Keratinocyte (primary cell): Measurements from ENCODE around the gene SF3B2. TPM values are rescaled to one million over a fixed set of nuclear protein-coding genes. Genes with fewer than 3 reads are reported as not detected.

ENCODE experiments used
- DNase-seq: peaks from one replicate; pipeline ENCODE4 v3.0.0-alpha.2; 2011; ENCODE audit warnings: low read depth, missing footprints, low spot score
- FAIRE-seq: peaks from 2 replicates; lab custom pipeline; 2011; peaks lifted over from hg19 to GRCh38; lab: Jason Lieb, UNC
- H2AFZ ChIP-seq: 2 replicates; pipeline ENCODE4 v1.6.0; 2012; ENCODE audit warnings: low read length, control low read depth, inconsistent platforms; ENCODE audit not compliant: control insufficient read depth
- H3K27ac ChIP-seq: 2 replicates; pipeline ENCODE4 v1.5.1; 2011; ENCODE audit warnings: low read length; ENCODE audit not compliant: control insufficient read depth, insufficient read depth
- H3K27me3 ChIP-seq: 3 replicates; pipeline ENCODE4 v1.6.0; 2011; ENCODE audit warnings: low read length; ENCODE audit not compliant: control insufficient read depth, insufficient read depth; ENCODE audit errors: extremely low read depth
- H3K36me3 ChIP-seq, 2 experiments: 2 replicates in 1 of 2; 3 replicates in 1 of 2; pipeline ENCODE4 v1.5.1; 2011; ENCODE audit warnings: low read length in 2 of 2, mild to moderate bottlenecking in 1 of 2; ENCODE audit not compliant: control insufficient read depth in 2 of 2, insufficient read depth in 2 of 2; ENCODE audit errors: extremely low read depth in 1 of 2
- H3K4me1 ChIP-seq: 3 replicates; pipeline ENCODE4 v1.5.1; 2011; ENCODE audit warnings: low read length; ENCODE audit not compliant: control insufficient read depth, insufficient read depth; ENCODE audit errors: extremely low read depth
- H3K4me2 ChIP-seq: 3 replicates; pipeline ENCODE4 v1.6.0; 2011; ENCODE audit warnings: low read depth, low read length; ENCODE audit not compliant: control insufficient read depth, insufficient read depth; ENCODE audit errors: extremely low read depth
- H3K4me3 ChIP-seq, 3 experiments: fragments of 200-600 bp in 1 of 3; sonication (generic) in 1 of 3; 2 replicates in 2 of 3; 3 replicates in 1 of 3; pipeline ENCODE4 v1.5.1; 2011 to 2016; ENCODE audit warnings: low read length in 3 of 3, mild to moderate bottlenecking in 3 of 3, control low read depth in 2 of 3, inconsistent platforms in 1 of 3, low read depth in 1 of 3, mixed read lengths in 1 of 3, mixed run types in 1 of 3, moderate library complexity in 1 of 3; ENCODE audit not compliant: control insufficient read depth in 2 of 3, insufficient read depth in 2 of 3; ENCODE audit errors: extremely low read depth in 1 of 3
- H3K79me2 ChIP-seq: 2 replicates; pipeline ENCODE4 v1.6.0; 2012; ENCODE audit warnings: low read length; ENCODE audit not compliant: control insufficient read depth, insufficient read depth
- H3K9ac ChIP-seq: 3 replicates; pipeline ENCODE4 v1.6.0; 2011; ENCODE audit warnings: low read length; ENCODE audit not compliant: control insufficient read depth, insufficient read depth; ENCODE audit errors: extremely low read depth
- H3K9me1 ChIP-seq: 3 replicates; pipeline ENCODE4 v1.6.0; 2011; ENCODE audit warnings: low read length; ENCODE audit not compliant: control insufficient read depth, insufficient read depth; ENCODE audit errors: extremely low read depth
- H3K9me3 ChIP-seq: 2 replicates; pipeline ENCODE4 v1.5.1; 2012; ENCODE audit warnings: low read depth, low read length; ENCODE audit not compliant: control insufficient read depth
- H4K20me1 ChIP-seq: 3 replicates; pipeline ENCODE4 v1.6.0; 2011; ENCODE audit warnings: low read length; ENCODE audit not compliant: control insufficient read depth, insufficient read depth; ENCODE audit errors: extremely low read depth
- CTCF ChIP-seq, 3 experiments: IDR thresholded peaks in 1 of 3; conservative IDR thresholded peaks in 1 of 3; optimal IDR thresholded peaks in 1 of 3; 2 replicates in 2 of 3; 3 replicates in 1 of 3; pipeline versions ENCODE3 to v1.5.1; 2011; ENCODE audit warnings: low read length in 3 of 3, mild to moderate bottlenecking in 3 of 3, moderate library complexity in 2 of 3, control low read depth in 1 of 3, inconsistent platforms in 1 of 3; ENCODE audit not compliant: insufficient read depth in 2 of 3; ENCODE audit errors: extremely low read depth in 1 of 3
- EZH2 ChIP-seq: IDR thresholded peaks from one replicate; pipeline ENCODE4 v1.6.1; 2012; ENCODE audit warnings: inconsistent platforms, mild to moderate bottlenecking, low read length, moderate library complexity
- dilution Hi-C: fragments of 300-500 bp; cut with MboI; formaldehyde crosslinking; loops from one replicate; pipeline ENCODE4 v1.7.0; 2020; ENCODE audit warnings: low sequenced_read_pairs; ENCODE audit not compliant: extremely low pct_ligation_motif_present
- polyA plus RNA-seq, 5 experiments: library from polyadenylated mRNA; depleted of rRNA in 3 of 5; stranded (reverse) in 3 of 5; stranded (forward) in 1 of 5; unstranded in 1 of 5; fragments of >200 nt; gene quantifications; 1 replicate in 1 of 5; 2 replicates in 3 of 5; 3 replicates in 1 of 5; pipeline versions ENCODE4 v1.2.1 to v1.2.3, GENCODE V29; 2011 to 2012; ENCODE audit warnings: missing spikeins in 2 of 5, low read depth in 1 of 5, low replicate concordance in 1 of 5

The SF3B2 gene
- polyA plus RNA-seq, 1 donor (not counting 4 experiments of a cell fraction or from before 2014, with no cell fraction given): 73.0 TPM

- Histone ChIP-seq H3K9ac (no peak overlapping the region), H3K4me2 (no peak overlapping the region), H3K4me1 (no peaks in the 10 kb centered on the region), H3K27me3 (peaks cover 6% of the 10 kb centered on the region), H3K4me3 (no peak overlapping the region), H2AFZ (no peak overlapping the region), H3K9me1 (no peaks in the 10 kb centered on the region), H4K20me1 (no peaks in the 10 kb centered on the region), H3K27ac (no peak overlapping the region), H3K9me3 (no peaks in the 10 kb centered on the region), H3K79me2 (no peaks in the 10 kb centered on the region), H3K36me3 (no peaks in the 10 kb centered on the region)
- dilution Hi-C loops: no loop called here
- TF ChIP-seq EZH2: no peak
- no peak for TF ChIP-seq CTCF (optimal IDR thresholded peaks at IDR 0.05 in 1 of 3, IDR thresholded peaks at IDR 0.05 in 1 of 3, conservative IDR thresholded peaks at IDR 0.05 in 1 of 3; ENCODE audit: extremely low read depth in 1 of 3, insufficient read depth in 2 of 3, low read length in 3 of 3)
- FAIRE-seq (no peak), DNase-seq (no peak)
These were observed 16.4 kb upstream of the SF3B2 start for GRCh38 chr11:66035653-66036333.

- no peak overlapping the region for H3K27ac ChIP-seq
- DNase-seq (no peak), FAIRE-seq (no peak)
- TF ChIP-seq CTCF (optimal IDR thresholded peaks at IDR 0.05 in 1 of 3, IDR thresholded peaks at IDR 0.05 in 1 of 3, conservative IDR thresholded peaks at IDR 0.05 in 1 of 3; ENCODE audit: extremely low read depth in 1 of 3, insufficient read depth in 2 of 3, low read length in 3 of 3) (no peak), EZH2 (no peak)
- no peak overlapping the region for H3K4me3 ChIP-seq
- no peaks in the 10 kb centered on the region for H4K20me1 ChIP-seq
- no peaks in the 10 kb centered on the region for H3K9me3 ChIP-seq
- dilution Hi-C loops: no loop called here
- H3K4me2 ChIP-seq: no peak overlapping the region
- H3K36me3 ChIP-seq: no peaks in the 10 kb centered on the region
- H3K79me2 ChIP-seq: no peaks in the 10 kb centered on the region
- H3K27me3 ChIP-seq: peaks cover 6% of the 10 kb centered on the region
- no peak overlapping the region for H3K9ac ChIP-seq
- no peaks in the 10 kb centered on the region for H3K9me1 ChIP-seq
- H3K4me1 ChIP-seq: no peaks in the 10 kb centered on the region
- no peak overlapping the region for H2AFZ ChIP-seq
These were observed 15.8 kb upstream of the SF3B2 start for GRCh38 chr11:66036334-66036710.
